Endothelial cell of umbilical vein (primary cell): ENCODE measurements around the gene SCGB1A1. TPM values are rescaled to one million over a fixed set of nuclear protein-coding genes. Genes with fewer than 3 reads are reported as not detected.

Source experiments
- BruUV-seq: library from RNA; stranded (reverse); fragments of 400-500 nt; replicated peaks from 2 replicates; lab custom pipeline; 2021; lab: Mats Ljungman, UMichigan
- CTCF ChIA-PET: fragments of 300-600, 350-600 bp; sonication (Branson Sonifier 250); formaldehyde crosslinking; loops from one replicate; lab custom pipeline; 2021; ENCODE audit warnings: antibody characterized with exemption, inconsistent platforms; lab: Charles Lee
- POLR2A ChIA-PET: fragments of 300-600, 350-600 bp; sonication (Branson Sonifier 250); formaldehyde crosslinking; loops from one replicate; lab custom pipeline; 2021; ENCODE audit warnings: antibody characterized with exemption, inconsistent platforms; lab: Charles Lee
- DNase-seq: peaks from one replicate; pipeline ENCODE4 v3.0.0-alpha.2; 2011; ENCODE audit warnings: low read depth, low spot score
- FAIRE-seq: peaks from 2 replicates; lab custom pipeline; 2011; peaks lifted over from hg19 to GRCh38; lab: Jason Lieb, UNC
- H2AFZ ChIP-seq: 2 replicates; pipeline ENCODE4 v1.6.0; 2012; ENCODE audit warnings: low read depth, low read length, control low read depth, inconsistent platforms
- H3K27ac ChIP-seq: 2 replicates; pipeline ENCODE4 v1.5.1; 2011; ENCODE audit warnings: low read depth, mild to moderate bottlenecking, control low read depth, low read length, moderate library complexity; ENCODE audit not compliant: insufficient read depth
- H3K27me3 ChIP-seq, 2 experiments: 2 replicates each; pipeline versions ENCODE4 v1.6.0 to v1.6.1; 2011; ENCODE audit warnings: low read length in 2 of 2, mixed read lengths in 1 of 2; ENCODE audit not compliant: control insufficient read depth in 2 of 2, insufficient read depth in 2 of 2
- H3K36me3 ChIP-seq, 2 experiments: 2 replicates in 1 of 2; 3 replicates in 1 of 2; pipeline ENCODE4 v1.5.1; 2011; ENCODE audit warnings: low read length in 2 of 2, mild to moderate bottlenecking in 1 of 2, moderate library complexity in 1 of 2; ENCODE audit not compliant: control insufficient read depth in 2 of 2, insufficient read depth in 2 of 2; ENCODE audit errors: extremely low read depth in 1 of 2
- H3K4me1 ChIP-seq: 3 replicates; pipeline ENCODE4 v1.5.1; 2011; ENCODE audit warnings: mild to moderate bottlenecking, low read length; ENCODE audit not compliant: control insufficient read depth, insufficient read depth; ENCODE audit errors: extremely low read depth
- H3K4me2 ChIP-seq: 2 replicates; pipeline ENCODE4 v1.6.1; 2011; ENCODE audit warnings: low read length, control low read depth, mixed read lengths; ENCODE audit not compliant: insufficient read depth
- H3K4me3 ChIP-seq, 3 experiments: fragments of 200-600 bp in 1 of 3; sonication (generic), shearing (Covaris generic) in 1 of 3; replicated peaks in 1 of 3; 2 replicates each; pipeline ENCODE4 v1.5.1; 2011 to 2016; ENCODE audit warnings: control low read depth in 3 of 3, low read length in 3 of 3, mild to moderate bottlenecking in 2 of 3, inconsistent platforms in 1 of 3, low read depth in 1 of 3, moderate library complexity in 1 of 3; ENCODE audit not compliant: insufficient read depth in 1 of 3
- H3K79me2 ChIP-seq: 2 replicates; pipeline ENCODE4 v1.6.0; 2012; ENCODE audit warnings: low read length, inconsistent platforms; ENCODE audit not compliant: control insufficient read depth, insufficient read depth
- H3K9ac ChIP-seq: replicated peaks from 2 replicates; pipeline ENCODE3; 2011; ENCODE audit warnings: low read length, control low read depth; ENCODE audit not compliant: insufficient read depth; ENCODE audit errors: extremely low read depth
- H3K9me1 ChIP-seq: replicated peaks from 3 replicates; pipeline ENCODE4 v1.6.0; 2011; ENCODE audit warnings: mild to moderate bottlenecking, low read length; ENCODE audit not compliant: control insufficient read depth, insufficient read depth; ENCODE audit errors: extremely low read depth
- H3K9me3 ChIP-seq: replicated peaks from 2 replicates; pipeline ENCODE4 v1.5.1; 2012; ENCODE audit warnings: low read length, inconsistent platforms; ENCODE audit not compliant: control insufficient read depth, insufficient read depth
- H4K20me1 ChIP-seq: replicated peaks from 2 replicates; pipeline ENCODE3; 2011; ENCODE audit warnings: mild to moderate bottlenecking, low read length; ENCODE audit not compliant: control insufficient read depth, insufficient read depth; ENCODE audit errors: extremely low read depth
- EZH2 ChIP-seq: IDR thresholded peaks from 2 replicates; pipeline ENCODE4 v1.6.1; 2012; ENCODE audit warnings: borderline replicate concordance, low read depth, mild to moderate bottlenecking, moderate library complexity, low read length, inconsistent platforms; ENCODE audit not compliant: severe bottlenecking
- FOS ChIP-seq: IDR thresholded peaks from 2 replicates; pipeline ENCODE4 v1.6.1; 2011; ENCODE audit warnings: mild to moderate bottlenecking, low read length, moderate library complexity, borderline replicate concordance; ENCODE audit not compliant: insufficient read depth
- GATA2 ChIP-seq: IDR thresholded peaks from 2 replicates; pipeline ENCODE4 v1.7.0; 2011; ENCODE audit warnings: low read depth, mild to moderate bottlenecking, moderate library complexity, mixed read lengths, low read length; ENCODE audit not compliant: insufficient read length, insufficient read depth
- JUN ChIP-seq: IDR thresholded peaks from 2 replicates; pipeline ENCODE4 v1.6.1; 2011; ENCODE audit warnings: borderline replicate concordance, low read depth; ENCODE audit not compliant: insufficient read length, insufficient read depth
- MYC ChIP-seq: IDR thresholded peaks from one replicate; pipeline ENCODE4 v1.6.1; 2011; ENCODE audit warnings: mild to moderate bottlenecking, low read depth, low read length
- POLR2A ChIP-seq: IDR thresholded peaks from 2 replicates; pipeline ENCODE4 v1.6.1; 2012; ENCODE audit warnings: low read depth, mild to moderate bottlenecking, control low read depth, low read length
- POLR2AphosphoS5 ChIP-seq: IDR thresholded peaks from 2 replicates; pipeline ENCODE4 v1.6.1; 2012; ENCODE audit warnings: low read depth, mild to moderate bottlenecking, control low read depth, low read length, moderate library complexity; ENCODE audit not compliant: insufficient read depth
- dilution Hi-C: fragments of 300-500 bp; cut with MboI; formaldehyde crosslinking; loops from one replicate; pipeline ENCODE4 v1.15.0; 2019; ENCODE audit warnings: low sequenced_read_pairs; ENCODE audit not compliant: extremely low pct_ligation_motif_present
- intact Hi-C: fragments of 100-400 bp; cut with micrococcal nuclease; formaldehyde crosslinking; loops from one replicate; pipeline ENCODE4 v1.10.0; 2022
- polyA plus RNA-seq, 4 experiments: library from polyadenylated mRNA; depleted of rRNA in 3 of 4; stranded (reverse) in 3 of 4; unstranded in 1 of 4; fragments of >200 nt; gene quantifications; 2 replicates each; pipeline versions ENCODE4 v1.2.1 to v1.2.3, GENCODE V29; 2011 to 2012; ENCODE audit warnings: missing spikeins in 1 of 4
- total RNA-seq: library from RNA; stranded (reverse); gene quantifications from 2 replicates; pipeline ENCODE4 v1.2.3, GENCODE V29; 2021
- TF ChIP-seq, protein P1 (sequence below), 2 donors: IDR thresholded peaks; 1 replicate in 1 of 2; 2 replicates in 1 of 2; pipeline ENCODE4 v1.5.1; 2011; ENCODE audit warnings: low read length in 2 of 2, mild to moderate bottlenecking in 2 of 2, moderate library complexity in 2 of 2, control low read depth in 1 of 2, inconsistent platforms in 1 of 2, low read depth in 1 of 2; ENCODE audit not compliant: insufficient read depth in 1 of 2; ENCODE audit errors: extremely low read depth in 1 of 2
- TF ChIP-seq, protein P2 (sequence below): IDR thresholded peaks from 2 replicates; pipeline ENCODE4 v1.6.1; 2011; ENCODE audit not compliant: insufficient read depth, insufficient read length

Gene SCGB1A1
- total and polyA plus RNA-seq, 2 donors (not counting 3 experiments of a cell fraction or from before 2014, with no cell fraction given): not detected

DNA sequence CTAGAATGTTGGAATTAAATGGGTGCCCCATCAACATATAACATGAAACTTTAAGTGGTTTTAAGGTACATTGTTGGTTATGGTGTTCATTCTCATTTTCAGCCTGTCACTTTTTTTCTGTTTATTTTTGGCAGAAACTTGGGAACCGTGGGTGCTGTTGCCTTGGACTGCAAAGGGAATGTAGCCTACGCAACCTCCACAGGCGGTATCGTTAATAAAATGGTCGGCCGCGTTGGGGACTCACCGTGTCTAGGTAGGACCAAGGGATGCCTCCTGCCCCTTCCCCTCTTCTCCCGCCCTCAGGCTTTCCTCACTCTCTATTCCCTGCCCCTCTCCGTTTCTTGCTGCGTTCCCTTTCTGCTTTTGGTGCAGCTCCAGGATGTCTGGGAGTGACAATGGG lies 29.8 kb upstream of the SCGB1A1 start:
- H3K27me3 ChIP-seq: no peaks in the 10 kb centered on the region
- no peaks in the 10 kb centered on the region for H3K36me3 ChIP-seq
- DNase-seq (no peak), FAIRE-seq (no peak)
- TF ChIP-seq POLR2AphosphoS5: no peak
- no peak for TF ChIP-seq JUN
- TF ChIP-seq FOS: no peak
- TF ChIP-seq, protein P1, sequence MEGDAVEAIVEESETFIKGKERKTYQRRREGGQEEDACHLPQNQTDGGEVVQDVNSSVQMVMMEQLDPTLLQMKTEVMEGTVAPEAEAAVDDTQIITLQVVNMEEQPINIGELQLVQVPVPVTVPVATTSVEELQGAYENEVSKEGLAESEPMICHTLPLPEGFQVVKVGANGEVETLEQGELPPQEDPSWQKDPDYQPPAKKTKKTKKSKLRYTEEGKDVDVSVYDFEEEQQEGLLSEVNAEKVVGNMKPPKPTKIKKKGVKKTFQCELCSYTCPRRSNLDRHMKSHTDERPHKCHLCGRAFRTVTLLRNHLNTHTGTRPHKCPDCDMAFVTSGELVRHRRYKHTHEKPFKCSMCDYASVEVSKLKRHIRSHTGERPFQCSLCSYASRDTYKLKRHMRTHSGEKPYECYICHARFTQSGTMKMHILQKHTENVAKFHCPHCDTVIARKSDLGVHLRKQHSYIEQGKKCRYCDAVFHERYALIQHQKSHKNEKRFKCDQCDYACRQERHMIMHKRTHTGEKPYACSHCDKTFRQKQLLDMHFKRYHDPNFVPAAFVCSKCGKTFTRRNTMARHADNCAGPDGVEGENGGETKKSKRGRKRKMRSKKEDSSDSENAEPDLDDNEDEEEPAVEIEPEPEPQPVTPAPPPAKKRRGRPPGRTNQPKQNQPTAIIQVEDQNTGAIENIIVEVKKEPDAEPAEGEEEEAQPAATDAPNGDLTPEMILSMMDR (IDR thresholded peaks at IDR 0.05; ENCODE audit: extremely low read depth in 1 of 2, insufficient read depth in 1 of 2, low read depth in 1 of 2, low read length in 2 of 2): no peak
- TF ChIP-seq GATA2: no peak
- TF ChIP-seq MYC: no peak
- no peak for TF ChIP-seq POLR2A
- TF ChIP-seq, protein P2, sequence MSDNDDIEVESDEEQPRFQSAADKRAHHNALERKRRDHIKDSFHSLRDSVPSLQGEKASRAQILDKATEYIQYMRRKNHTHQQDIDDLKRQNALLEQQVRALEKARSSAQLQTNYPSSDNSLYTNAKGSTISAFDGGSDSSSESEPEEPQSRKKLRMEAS: no peak
- TF ChIP-seq EZH2: no peak
- H3K79me2 ChIP-seq: no peaks in the 10 kb centered on the region
- ChIA-PET POLR2A (no interaction called here), CTCF (interaction anchor here (2.1 to 2.3 kb wide), 2 partner anchors 36 to 154 kb away, joined by 7 to 8 read pairs; no protein-coding TSS in a partner anchor)
- BruUV-seq: no TSS peak
- intact Hi-C loops: no loop called here
- no peaks in the 10 kb centered on the region for H3K9me1 ChIP-seq
- no peak overlapping the region for H2AFZ ChIP-seq
- no peak overlapping the region for H3K9ac ChIP-seq
- dilution Hi-C loops: no loop called here
- no peaks in the 10 kb centered on the region for H3K9me3 ChIP-seq
- H4K20me1 ChIP-seq: no peaks in the 10 kb centered on the region
- H3K4me1 ChIP-seq: no peaks in the 10 kb centered on the region
- H3K4me2 ChIP-seq: no peak overlapping the region
- H3K27ac ChIP-seq: no peak overlapping the region
- no peak overlapping the region for H3K4me3 ChIP-seq
